HG02759 (cell line): ENCODE data around the gene NR3C2.
"Not testable (repeated sequence)": the region's sequence is repeated elsewhere in the genome, so short reads cannot be mapped to it uniquely, and the experiment has no call there.

Source experiments
- ATAC-seq: cut with Tn5 transposase; IDR thresholded peaks from one replicate; pipeline ENCODE4 v1.9.1; 2021; ENCODE audit warnings: mild to moderate bottlenecking, moderate library complexity; ENCODE audit not compliant: unreplicated experiment

NR3C2 gene

DNA sequence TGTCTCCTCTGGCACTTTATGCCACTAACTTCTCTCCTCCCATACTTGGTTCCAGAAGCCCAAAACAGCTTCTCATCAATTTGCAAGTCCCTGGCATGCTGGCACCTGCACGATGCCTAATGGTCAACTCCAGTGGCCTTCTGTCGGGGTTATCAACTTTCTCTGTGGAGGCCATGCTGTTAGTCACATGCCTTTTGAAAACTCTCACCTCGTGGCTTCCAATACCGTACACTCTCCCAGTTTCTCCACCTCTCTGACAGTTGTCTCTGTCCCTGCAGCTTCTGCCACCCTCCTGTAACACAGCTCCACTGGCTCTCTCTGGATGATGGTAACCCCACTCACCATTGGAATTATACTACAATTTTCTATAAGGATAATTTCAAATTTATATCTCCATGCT is 324.0 kb downstream of the NR3C2 start:
- no peak for ATAC-seq

DNA sequence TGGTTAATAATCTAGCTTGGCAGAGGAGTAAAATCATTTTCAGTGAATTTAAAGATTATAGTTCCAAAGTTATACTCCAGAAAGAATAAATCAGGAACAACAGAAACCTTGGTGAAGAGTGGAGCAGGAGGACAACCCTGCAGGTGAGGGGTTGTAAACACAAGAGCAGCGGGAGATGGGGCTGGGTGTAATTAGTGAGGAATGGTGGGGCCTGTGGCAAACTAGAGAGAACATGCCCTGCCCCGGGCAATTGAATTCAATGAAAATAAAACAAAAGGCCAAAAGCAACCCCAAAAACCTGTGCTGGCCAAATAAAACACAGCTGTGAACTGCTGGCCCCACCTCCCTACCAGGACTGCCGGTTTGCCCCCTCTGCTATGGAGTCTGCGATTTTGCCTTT is 325.2 kb downstream of the NR3C2 start:
- ATAC-seq = no peak

DNA sequence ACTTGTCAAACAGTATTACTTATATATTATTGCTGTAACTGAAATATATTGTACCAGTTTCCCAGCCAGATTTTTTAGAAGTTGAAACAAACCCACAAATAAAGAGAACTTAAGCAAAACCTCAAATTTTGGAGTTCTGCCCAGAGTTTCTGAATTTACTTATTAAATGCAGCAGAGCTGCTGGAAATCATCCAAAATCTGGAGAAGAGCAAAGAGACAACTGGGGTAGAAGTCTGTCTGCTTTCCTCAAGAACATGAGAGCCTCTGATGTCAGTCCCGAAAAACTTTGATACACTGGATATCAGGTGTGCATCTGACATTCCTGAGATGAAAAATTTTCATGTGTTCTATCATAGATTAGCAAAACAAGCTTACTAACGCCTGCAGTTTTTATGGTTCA is 325.9 kb downstream of the NR3C2 start:
- ATAC-seq = no peak

DNA sequence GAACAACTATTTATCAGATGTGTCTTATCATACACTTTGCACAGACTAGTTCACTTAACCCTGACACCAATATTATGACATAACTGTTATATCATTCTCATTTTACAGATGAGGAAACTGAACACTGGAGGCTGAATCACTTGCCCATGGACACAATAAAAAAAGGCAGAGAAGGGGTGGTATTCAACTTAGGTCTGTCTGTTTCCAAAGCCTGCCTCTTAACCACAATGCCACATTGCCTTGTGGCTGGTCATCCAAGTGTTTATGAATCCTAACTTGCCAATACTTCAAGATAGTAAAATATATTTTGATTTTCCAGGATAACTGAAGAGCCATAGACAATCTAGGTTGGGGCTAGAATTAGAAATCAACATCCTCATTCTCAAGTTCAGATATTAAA is 327.8 kb downstream of the NR3C2 start:
- no peak for ATAC-seq

DNA sequence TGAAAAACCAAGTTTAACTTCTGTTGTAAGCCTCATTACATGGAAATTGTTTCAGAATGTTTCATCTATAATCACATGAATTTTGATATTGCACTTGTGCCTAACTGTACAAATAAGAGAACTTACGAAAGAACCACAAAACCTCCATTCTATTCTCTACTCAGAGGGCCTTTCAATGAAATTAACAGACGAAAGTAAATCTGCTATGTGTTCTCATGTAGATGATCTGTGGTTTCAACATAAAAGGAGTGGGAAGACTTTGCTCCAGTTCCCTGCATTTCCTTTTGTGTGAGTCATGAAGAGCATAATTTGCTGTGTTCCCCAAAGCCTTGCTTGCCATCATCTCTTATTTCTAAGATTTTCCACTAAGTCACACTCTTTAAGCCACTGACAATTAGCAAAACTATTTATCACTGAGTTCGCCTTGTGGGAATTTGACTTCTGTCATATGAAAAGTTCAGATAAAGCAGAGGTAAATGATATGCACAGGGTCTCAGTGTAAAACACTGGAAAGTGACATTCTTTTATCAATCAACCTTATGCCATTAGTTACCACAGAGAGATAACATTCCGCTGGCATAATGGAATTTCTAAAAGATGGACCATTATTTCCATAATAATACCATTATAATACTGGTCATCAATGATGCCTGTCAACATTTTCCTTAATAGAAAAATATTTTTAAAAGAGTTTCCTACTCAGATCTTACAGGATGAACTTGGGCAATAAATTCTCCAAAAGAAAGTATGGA is 329.8 kb downstream of the NR3C2 start:
- no peak for ATAC-seq

DNA sequence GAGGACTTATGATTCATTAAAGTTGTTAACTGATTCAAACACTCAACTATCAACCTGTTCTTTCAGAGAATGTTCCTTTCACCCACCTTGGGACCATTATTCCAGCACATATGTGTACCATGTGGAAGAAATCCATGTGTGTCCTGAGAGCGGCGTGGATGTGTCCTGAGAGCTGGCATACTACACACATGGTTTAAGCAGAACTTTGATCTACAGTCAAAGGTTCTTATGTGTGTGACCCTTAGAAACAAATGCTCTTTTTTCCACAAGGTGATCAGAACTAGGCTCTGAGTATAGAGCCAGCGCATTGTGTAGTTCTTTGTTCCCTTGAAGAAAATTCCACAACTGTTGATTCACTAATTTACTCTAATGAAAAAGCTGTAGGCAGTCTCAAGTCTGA is 332.0 kb downstream of the NR3C2 start:
- no peak for ATAC-seq

DNA sequence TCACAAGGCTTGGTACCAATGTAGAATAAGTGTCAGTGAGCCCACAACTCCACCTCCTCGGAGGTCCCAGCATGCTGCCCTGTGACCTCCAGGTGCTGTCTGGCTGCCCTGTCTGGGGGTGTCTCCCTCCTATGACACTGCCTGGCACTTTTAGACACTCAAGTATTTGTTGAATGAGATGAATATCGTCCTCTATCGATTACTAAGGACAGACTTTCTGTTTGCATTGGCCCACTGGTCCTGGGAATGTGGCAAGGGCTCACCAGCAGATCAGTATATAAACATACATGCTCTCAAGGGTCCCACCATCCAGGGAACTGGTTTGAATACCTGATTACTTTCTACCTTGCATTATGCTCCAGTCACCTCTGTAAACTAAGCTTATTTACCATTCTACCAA is 333.0 kb downstream of the NR3C2 start:
- no peak for ATAC-seq

DNA sequence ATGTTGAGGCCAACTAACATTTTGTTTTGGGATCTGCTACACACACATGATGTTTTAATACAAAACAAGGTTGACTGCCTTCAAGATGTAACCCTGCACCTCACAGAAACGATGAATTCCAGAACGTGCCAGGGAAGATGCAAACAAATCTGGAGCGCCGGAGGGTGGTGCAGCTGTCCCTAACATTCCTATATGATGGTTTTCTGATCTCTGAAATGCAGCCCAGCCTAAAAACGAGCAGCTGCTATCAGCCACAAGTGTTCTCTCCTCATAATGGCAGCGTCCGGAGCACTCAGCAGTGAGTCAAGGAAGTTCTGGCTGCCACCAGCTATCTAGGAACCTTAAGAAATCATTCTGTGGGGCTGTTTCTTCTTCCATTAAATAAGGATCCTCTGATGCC is 333.4 kb downstream of the NR3C2 start:
- no peak for ATAC-seq

DNA sequence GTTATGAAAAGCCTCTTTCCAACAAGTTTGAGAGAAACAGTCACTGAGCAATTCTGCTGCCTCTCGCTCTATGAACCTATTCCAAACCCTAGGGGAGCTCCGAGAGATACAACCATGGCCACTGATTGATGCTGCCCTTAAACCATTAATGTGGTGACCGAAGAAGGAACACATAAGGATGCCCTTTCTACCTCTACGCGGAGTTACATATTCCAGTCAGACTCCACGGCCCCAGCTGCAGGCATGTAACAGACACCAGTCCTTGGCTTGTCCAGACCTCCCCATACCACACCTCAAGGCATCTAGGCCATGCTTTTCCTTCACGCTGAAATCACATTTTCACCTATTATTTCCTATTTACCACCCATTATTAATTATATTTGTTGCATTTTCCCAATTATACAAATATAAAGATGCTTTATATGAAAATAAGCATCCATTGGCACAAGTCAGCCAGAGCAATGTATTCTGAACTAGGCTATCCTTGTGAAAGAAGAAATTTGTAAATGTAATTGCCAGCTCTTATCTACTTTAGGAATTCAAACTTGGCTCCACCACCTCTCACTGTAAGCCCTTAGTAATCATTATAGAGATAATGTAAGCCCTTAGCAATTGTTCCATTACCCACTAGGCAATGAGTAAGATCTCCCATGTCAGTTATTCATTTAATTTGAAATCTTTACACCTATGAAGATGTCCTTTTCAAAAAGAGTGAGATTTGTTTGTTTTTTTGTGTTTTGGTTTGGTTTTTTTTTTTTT is 338.4 kb downstream of the NR3C2 start:
- no peak for ATAC-seq

DNA sequence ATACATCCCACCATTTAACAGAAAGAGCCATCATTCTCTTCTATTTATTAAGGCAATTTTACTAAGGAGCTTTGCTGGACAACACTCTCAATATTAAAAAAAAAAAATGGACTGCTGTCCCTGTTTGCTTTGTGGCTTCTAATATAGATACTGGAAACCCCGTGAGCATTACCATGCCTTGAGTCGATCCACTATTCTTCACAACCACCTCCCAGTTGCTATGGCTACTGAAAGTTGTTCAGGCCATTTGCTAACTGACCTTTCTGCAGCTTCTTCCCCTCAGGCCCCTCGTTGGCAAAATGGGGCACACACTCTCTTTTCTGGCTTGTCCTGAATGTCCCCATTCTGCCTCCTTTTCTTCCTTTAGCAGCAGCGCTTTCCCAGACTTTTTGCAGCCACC is 340.4 kb downstream of the NR3C2 start:
- ATAC-seq = no peak

DNA sequence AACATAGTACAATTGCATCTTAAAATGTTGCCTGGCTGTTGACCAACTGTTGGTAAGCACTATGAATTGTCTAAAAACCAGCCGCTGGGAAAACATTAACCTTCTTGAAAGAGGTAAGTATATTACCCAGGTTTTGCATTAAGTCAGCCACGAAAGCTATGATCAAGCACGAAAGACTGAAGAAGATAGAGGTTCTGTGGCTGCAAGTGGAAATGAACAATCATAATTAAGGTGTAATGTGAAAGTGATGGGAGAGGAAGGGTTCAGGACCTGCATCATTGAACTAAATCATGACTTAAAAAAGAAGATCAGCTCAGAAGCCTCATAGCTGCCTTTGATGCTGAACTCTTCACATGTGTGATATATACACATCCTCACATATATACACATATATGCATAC is 341.0 kb downstream of the NR3C2 start:
- ATAC-seq = no peak

DNA sequence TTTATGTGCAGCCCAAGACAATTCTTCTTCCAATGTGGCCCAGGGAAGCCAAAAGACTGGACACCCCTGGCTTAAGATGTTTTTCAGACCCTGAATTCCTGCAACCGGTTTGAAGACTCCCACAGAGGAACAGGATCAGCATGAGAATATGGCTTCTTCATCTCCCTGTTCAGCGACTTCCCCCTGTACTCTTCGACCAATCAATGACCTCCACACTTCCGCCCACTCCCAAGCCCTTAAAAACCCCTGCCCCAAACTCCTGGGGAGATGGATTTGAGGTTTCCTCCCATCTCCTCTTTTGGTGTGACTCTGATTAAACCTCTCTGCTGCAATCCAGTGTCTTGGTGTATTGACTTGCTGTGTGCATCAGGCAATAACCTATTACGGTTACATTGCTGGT is 344.4 kb downstream of the NR3C2 start:
- ATAC-seq = no peak

DNA sequence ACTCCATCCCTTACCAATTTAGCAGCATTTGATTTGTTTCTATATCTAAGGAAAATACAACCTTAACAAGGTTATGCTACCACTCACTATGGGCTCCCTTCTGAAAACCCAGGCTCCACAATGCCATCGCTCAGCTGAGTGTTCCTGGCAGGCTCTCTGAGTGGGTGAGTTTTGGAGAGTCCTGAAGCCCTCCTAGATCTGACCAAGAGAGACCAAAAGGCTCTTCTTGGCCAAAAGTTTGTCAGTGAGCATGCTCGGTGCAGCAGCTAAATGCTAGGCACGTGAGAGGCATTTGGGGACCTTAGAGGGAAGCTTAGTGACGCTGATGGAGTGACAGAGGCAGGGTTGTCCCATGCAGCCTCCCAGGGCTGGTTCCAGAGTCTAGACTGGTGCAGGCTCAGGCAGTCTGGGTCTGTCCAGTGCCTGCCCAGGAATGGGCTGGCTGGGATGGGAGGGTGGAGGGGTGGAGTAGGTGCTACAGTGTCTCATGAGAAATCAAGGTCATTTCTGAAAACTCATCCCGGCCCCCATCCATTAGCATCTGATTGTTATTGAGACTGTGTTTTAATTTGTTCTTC is 346.8 kb downstream of the NR3C2 start:
- ATAC-seq = no peak

DNA sequence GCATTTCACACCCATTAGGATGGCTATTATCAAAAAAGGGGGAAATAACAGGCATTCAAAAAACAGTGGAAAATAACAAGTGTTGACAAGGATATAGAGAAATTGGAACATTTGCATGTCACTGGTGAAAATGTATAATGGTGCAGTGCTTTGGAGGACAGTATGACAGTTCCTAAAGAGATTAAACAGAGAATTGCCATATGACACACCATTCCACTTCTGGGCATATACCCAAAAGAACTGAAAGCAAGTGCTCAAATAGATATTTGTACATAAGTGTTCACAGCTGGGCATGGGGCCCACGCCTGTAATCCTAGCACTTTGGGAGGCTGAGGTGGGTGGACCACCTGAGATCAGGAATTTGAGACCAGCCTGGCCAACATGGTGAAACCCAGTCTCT is 348.1 kb downstream of the NR3C2 start:
- ATAC-seq = no peak

DNA sequence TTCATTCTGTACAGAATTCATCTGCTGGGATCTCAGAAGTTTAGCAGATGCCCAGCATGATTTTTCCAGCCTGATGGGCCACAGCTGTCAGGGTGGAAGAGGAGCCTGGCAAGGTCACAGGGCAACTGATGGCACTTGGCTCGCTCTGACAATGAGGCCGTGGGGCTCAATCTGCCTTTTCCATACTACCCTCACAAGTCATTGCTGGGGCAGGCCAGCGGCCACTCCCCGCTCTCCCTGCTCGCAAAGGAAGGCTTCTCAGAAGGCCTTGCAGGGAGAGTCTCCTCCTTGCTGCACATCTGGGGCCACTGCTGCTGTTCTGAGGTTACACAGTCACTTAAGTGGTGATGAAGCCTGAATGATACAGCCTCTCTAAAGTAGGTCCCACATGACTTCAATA is 349.1 kb downstream of the NR3C2 start:
- no peak for ATAC-seq

DNA sequence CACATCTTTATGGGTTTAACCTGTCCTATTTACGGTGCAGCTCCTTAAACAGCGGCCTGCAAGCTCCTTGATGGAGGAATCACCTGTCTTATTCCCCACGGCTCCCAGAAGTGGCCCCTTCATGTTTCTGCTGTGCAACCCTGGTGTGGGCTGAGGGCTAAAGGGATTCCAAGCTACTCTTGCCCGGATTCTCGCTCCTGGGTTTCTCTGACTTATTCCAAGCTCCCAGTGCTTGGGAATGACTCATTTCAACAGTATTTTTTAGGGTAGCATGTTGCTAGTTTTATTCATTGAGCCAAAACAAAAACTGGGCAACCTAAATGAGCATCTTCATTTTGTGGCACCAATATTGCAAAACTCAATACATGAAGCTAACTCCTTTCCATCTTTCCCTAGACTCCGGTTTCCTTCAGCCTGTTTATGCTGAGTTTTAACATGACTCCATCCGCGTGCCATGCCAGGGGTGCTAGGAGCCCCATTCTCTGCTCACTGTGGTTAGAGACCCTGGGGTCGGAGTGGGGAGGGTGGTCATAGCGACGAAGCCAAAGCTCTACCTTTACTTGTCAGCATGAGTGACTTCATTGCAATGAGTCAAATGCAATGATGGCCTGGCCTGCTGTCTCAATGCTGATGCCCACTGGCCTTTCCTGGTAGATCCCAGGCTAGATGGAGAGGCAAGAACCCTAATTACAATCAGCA is 349.7 kb downstream of the NR3C2 start:
- ATAC-seq = no peak

DNA sequence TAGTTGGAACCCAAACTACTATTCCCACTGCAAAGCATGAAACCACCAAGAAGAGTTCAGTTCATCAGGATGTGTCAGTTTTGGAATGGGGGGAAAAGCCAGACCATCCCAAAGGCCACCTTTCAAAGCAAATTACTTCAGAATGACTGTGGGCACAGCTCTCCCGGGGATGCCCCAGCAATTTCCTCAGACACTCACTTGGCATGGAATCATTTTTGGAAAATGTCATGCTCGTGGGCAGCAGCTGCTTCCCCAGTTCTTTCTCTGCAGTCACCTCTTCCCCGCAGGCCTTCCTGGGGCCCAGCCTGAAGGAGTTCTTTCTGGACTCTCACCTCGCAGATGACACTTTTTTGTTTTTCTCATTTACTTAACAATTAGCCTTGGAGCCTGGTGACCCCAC is 350.3 kb downstream of the NR3C2 start:
- no peak for ATAC-seq

DNA sequence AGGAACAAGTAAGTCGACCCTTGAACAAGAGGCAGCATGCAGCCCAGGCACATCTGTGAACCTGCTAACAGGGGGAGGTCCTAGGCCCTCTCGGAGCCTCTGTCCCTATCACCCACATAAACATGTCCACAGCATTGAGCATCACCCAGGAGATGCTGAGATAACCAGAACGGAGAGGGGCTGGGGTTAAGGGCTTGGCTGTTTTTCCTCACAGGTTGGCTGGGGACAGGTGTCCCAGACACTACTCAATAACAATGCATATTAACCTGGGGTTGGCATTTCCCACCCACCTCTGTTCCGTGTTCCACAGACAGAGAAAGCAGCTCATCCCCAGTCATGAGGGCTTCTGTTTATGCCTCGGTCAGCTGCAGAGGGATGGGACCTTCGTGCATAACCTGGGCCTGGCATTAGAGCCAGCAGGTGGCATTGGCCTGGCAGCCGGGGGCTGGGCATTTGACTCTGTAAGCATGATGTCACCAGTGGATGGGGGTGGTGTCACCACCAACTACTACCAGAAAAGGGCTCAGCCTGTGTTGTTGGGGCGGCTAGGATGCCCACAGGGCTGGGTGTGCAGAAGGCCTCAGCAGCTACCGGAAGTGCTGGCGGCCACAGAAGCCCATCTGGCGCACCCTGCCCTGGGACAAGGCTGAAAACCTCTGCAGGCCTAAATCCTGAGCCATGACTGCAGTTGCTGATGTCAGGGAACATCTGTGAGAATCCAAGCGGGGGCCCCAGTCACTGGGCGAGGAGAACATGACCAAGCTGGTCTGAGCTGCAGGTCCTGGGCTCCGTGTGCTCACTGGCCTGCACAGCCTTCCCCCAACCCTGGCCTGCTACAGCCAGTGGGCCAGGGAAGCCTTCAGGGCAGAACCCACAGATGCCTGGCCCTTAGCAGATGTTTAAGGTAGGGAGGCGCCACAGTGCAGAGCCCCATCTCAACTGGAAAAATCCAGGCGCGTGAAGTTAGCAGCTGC is 351.4 kb downstream of the NR3C2 start:
- no peak for ATAC-seq

DNA sequence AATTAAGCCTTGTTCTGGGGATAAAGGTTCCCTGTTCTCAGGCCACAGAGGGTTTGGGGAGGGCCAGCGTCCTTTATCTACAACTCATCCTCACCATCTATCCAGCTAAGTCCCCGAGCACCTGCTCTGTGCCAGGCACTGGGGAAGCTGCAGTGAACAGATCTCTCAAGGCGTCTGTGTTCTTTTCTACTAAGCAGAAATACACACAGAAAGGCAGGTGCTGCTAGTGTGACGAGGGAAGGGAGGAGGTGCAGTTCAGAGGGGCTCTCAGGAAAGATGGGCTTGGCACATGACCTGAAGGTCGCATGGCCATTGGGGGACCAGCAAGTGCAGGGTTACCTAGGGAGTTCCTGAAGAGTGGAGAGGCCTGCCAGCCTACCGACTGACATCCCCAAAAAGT is 352.2 kb downstream of the NR3C2 start:
- no peak for ATAC-seq

DNA sequence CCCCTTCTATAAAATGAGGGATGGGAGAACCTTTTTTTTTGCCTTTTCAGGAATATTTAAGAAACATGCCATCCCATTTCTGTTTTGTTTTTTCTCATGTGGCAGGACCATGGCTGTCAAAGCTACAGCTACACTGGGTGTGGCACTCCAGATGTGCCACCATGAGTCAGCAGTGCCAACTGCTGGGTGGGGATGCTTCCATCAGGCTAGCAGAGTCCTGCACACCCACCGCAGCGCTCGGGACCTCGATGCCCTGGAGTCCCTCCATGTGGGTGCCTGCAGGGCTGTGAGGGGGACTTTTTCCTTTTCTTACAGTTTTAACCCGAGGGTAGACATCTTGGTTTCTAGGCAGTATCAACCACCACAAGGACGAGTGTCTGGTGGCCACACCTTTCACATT is 352.6 kb downstream of the NR3C2 start:
- ATAC-seq = no peak

DNA sequence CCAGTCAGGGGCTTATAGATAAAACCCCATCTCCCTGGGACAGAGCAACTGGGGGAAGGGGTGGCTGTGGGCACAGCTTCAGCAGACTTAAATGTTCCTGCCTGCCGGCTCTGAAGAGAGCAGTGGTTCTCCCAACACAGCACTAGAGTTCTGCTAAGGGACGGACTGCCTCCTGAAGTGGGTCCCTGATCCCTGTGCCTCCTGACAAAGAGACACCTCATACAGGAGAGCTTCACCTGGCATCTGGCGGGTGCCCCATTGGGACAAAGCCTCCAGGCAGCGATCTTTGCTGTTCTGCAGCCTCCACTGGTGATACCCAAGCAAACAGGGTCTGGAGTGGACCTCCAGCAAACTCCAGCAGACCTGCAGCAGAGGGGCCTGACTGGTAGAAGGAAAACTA is 359.1 kb downstream of the NR3C2 start:
- ATAC-seq = not testable (repeated sequence)
